Testis (tissue), 2 donors: ENCODE data around the gene RBM42.

Experiments used
- POLR2A ChIP-seq: fragments of 450-650 bp; IDR thresholded peaks from one replicate; pipeline ENCODE4 v1.6.1; 2017; ENCODE audit warnings: antibody characterized with exemption, mild to moderate bottlenecking, moderate library complexity
- TF ChIP-seq, protein P1 (sequence below), 3 experiments: fragments of 450-650 bp in 2 of 3; fragments of 200-600 bp in 1 of 3; sonication (generic) in 1 of 3; IDR thresholded peaks; one replicate each; pipeline ENCODE4 v1.5.1; 2016 to 2019; ENCODE audit warnings: antibody characterized with exemption in 3 of 3, mild to moderate bottlenecking in 2 of 3, moderate library complexity in 1 of 3

DNA sequence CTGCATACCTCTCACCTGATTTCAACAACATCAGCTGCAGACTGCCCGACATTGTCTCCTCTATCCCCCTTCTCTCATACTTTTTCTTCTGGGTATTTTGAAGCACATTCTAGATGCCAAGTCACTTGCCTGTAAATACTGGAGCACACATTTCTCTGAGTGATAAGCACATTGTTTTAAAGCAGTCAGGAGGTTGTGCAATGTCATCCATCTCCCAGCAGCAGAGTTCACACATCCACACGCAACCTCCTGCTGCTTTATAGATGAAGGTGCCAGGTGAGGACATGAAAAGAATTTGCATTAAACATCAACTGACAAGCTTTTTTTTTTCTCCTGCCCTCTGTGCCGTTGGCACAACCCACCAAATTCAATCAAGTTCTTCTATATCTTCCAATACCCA lies 43.0 kb downstream of the RBM42 start:
- TF ChIP-seq, protein P1, sequence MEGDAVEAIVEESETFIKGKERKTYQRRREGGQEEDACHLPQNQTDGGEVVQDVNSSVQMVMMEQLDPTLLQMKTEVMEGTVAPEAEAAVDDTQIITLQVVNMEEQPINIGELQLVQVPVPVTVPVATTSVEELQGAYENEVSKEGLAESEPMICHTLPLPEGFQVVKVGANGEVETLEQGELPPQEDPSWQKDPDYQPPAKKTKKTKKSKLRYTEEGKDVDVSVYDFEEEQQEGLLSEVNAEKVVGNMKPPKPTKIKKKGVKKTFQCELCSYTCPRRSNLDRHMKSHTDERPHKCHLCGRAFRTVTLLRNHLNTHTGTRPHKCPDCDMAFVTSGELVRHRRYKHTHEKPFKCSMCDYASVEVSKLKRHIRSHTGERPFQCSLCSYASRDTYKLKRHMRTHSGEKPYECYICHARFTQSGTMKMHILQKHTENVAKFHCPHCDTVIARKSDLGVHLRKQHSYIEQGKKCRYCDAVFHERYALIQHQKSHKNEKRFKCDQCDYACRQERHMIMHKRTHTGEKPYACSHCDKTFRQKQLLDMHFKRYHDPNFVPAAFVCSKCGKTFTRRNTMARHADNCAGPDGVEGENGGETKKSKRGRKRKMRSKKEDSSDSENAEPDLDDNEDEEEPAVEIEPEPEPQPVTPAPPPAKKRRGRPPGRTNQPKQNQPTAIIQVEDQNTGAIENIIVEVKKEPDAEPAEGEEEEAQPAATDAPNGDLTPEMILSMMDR (IDR thresholded peaks at IDR 0.05): no peak
- TF ChIP-seq POLR2A: no peak
